HUES64 (cell line): ENCODE measurements around the gene GADL1.

Experiments
- H3K27ac ChIP-seq: 2 replicates; pipeline ENCODE4 v1.7.0; 2013; ENCODE audit warnings: low read depth, low read length, inconsistent platforms
- H3K27me3 ChIP-seq: 2 replicates; pipeline ENCODE4 v1.6.1; 2013; ENCODE audit warnings: mild to moderate bottlenecking, low read length; ENCODE audit not compliant: insufficient read depth
- H3K36me3 ChIP-seq: 2 replicates; pipeline ENCODE4 v1.6.1; 2013; ENCODE audit warnings: mild to moderate bottlenecking, low read length; ENCODE audit not compliant: insufficient read depth
- H3K4me1 ChIP-seq: 2 replicates; pipeline ENCODE4 v1.6.1; 2013; ENCODE audit warnings: mild to moderate bottlenecking, low read length, moderate library complexity; ENCODE audit not compliant: insufficient read depth
- H3K4me3 ChIP-seq: 2 replicates; pipeline ENCODE4 v1.5.1; 2013; ENCODE audit warnings: mild to moderate bottlenecking, low read length, moderate library complexity
- H3K9ac ChIP-seq: 2 replicates; pipeline ENCODE4 v1.6.1; 2013; ENCODE audit warnings: mild to moderate bottlenecking, low read depth, low read length
- H3K9me3 ChIP-seq: 2 replicates; pipeline ENCODE4 v1.6.1; 2013; ENCODE audit warnings: low read depth, low read length; ENCODE audit not compliant: insufficient read depth
- WGBS: fragments of 150-250, 120-280 bp; methylation state at CpG from one replicate; pipeline ENCODE4 v1.1.7; 2013; ENCODE audit warnings: missing lambda C conversion rate; 5-methylcytosine and 5-hydroxymethylcytosine counted together

The GADL1 gene

GRCh38 chr3:30702828-30703397, 191.5 kb downstream of the GADL1 start:
- Histone ChIP-seq H3K9ac (no peak overlapping the region), H3K9me3 (peaks cover 19% of the 10 kb centered on the region), H3K27ac (no peak overlapping the region), H3K4me1 (peaks cover 9% of the 10 kb centered on the region; the same call in 1 of the 2 replicates), H3K27me3 (no peaks in the 10 kb centered on the region), H3K4me3 (no peak overlapping the region), H3K36me3 (no peaks in the 10 kb centered on the region)
- 93% methylated on average over 2 of the region's 2 CpGs for WGBS

GRCh38 chr3:30702038-30702827, 192.2 kb downstream of the GADL1 start:
- no peak overlapping the region for H3K4me3 ChIP-seq
- peaks cover 9% of the 10 kb centered on the region; the same call in 1 of the 2 replicates for H3K4me1 ChIP-seq
- no peak overlapping the region for H3K27ac ChIP-seq
- H3K9me3 ChIP-seq, result peaks cover 19% of the 10 kb centered on the region
- no peaks in the 10 kb centered on the region for H3K27me3 ChIP-seq
- no peak overlapping the region for H3K9ac ChIP-seq
- H3K36me3 ChIP-seq, result no peaks in the 10 kb centered on the region

GRCh38 chr3:30700702-30701321, 193.6 kb downstream of the GADL1 start:
- Histone ChIP-seq H3K9ac (no peak overlapping the region), H3K9me3 (peaks cover 13% of the 10 kb centered on the region), H3K4me3 (no peak overlapping the region), H3K27ac (no peak overlapping the region), H3K36me3 (no peaks in the 10 kb centered on the region), H3K4me1 (peaks cover 17% of the 10 kb centered on the region), H3K27me3 (no peaks in the 10 kb centered on the region)
- 95% methylated on average over 3 of the region's 3 CpGs for WGBS

GRCh38 chr3:30699927-30700326, 194.5 kb downstream of the GADL1 start:
- Histone ChIP-seq H3K4me1 (peaks cover 22% of the 10 kb centered on the region), H3K27me3 (no peaks in the 10 kb centered on the region), H3K9ac (no peak overlapping the region), H3K4me3 (no peak overlapping the region), H3K36me3 (peaks cover 2% of the 10 kb centered on the region; the same call in 1 of the 2 replicates), H3K9me3 (peaks cover 13% of the 10 kb centered on the region), H3K27ac (no peak overlapping the region)
- 94% methylated on average over 4 of the region's 4 CpGs for WGBS

GRCh38 chr3:30698549-30698948, 195.9 kb downstream of the GADL1 start:
- Histone ChIP-seq H3K9me3 (peaks cover 12% of the 10 kb centered on the region), H3K27ac (no peak overlapping the region), H3K9ac (no peak overlapping the region), H3K4me1 (peaks cover 18% of the 10 kb centered on the region), H3K4me3 (no peak overlapping the region), H3K36me3 (peaks cover 7% of the 10 kb centered on the region; the same call in 1 of the 2 replicates), H3K27me3 (no peaks in the 10 kb centered on the region)
- WGBS, result 56% methylated on average over 2 of the region's 2 CpGs

GRCh38 chr3:30696896-30697295, 197.6 kb downstream of the GADL1 start:
- Histone ChIP-seq H3K27me3 (no peaks in the 10 kb centered on the region), H3K9me3 (0 out of 2 replicates have a peak, but pooled peaks cover 2% of the 10 kb centered on the region), H3K36me3 (peaks cover 19% of the 10 kb centered on the region), H3K4me1 (peaks cover 25% of the 10 kb centered on the region), H3K4me3 (no peak overlapping the region), H3K9ac (no peak overlapping the region), H3K27ac (no peak overlapping the region)
- WGBS, result 97% methylated on average over 2 of the region's 2 CpGs

GRCh38 chr3:30696403-30696819, 198.1 kb downstream of the GADL1 start:
- Histone ChIP-seq H3K4me3 (no peak overlapping the region), H3K4me1 (peaks cover 25% of the 10 kb centered on the region), H3K9me3 (no peaks in the 10 kb centered on the region), H3K36me3 (peaks cover 22% of the 10 kb centered on the region), H3K27me3 (no peaks in the 10 kb centered on the region), H3K9ac (no peak overlapping the region), H3K27ac (peak overlapping the region; percentile 9; the same call in 1 of the 2 replicates)
- 78% methylated on average over 3 of the region's 3 CpGs for WGBS

- no peaks in the 10 kb centered on the region for H3K9me3 ChIP-seq
- H3K36me3 ChIP-seq, result peaks cover 31% of the 10 kb centered on the region
- peaks cover 25% of the 10 kb centered on the region for H3K4me1 ChIP-seq
- H3K27me3 ChIP-seq, result no peaks in the 10 kb centered on the region
- peak overlapping the region; percentile 75; the same call in 1 of the 2 replicates for H3K27ac ChIP-seq
- WGBS, result 89% methylated on average over 6 of the region's 6 CpGs
- no peak overlapping the region for H3K9ac ChIP-seq
- no peak overlapping the region for H3K4me3 ChIP-seq
Measured at GRCh38 chr3:30695302-30696061, 199.0 kb downstream of the GADL1 start.

- Histone ChIP-seq H3K9ac (no peak overlapping the region), H3K4me3 (no peak overlapping the region), H3K27ac (peak overlapping the region; percentile 75), H3K27me3 (no peaks in the 10 kb centered on the region), H3K36me3 (peaks cover 39% of the 10 kb centered on the region), H3K4me1 (peaks cover 31% of the 10 kb centered on the region), H3K9me3 (no peaks in the 10 kb centered on the region)
- 96% methylated on average over 3 of the region's 3 CpGs for WGBS
Measured at GRCh38 chr3:30694668-30695067, 199.8 kb downstream of the GADL1 start.

GRCh38 chr3:30694148-30694547, 200.3 kb downstream of the GADL1 start:
- H3K36me3 ChIP-seq, result peaks cover 45% of the 10 kb centered on the region
- 72% methylated on average over 3 of the region's 3 CpGs for WGBS
- no peaks in the 10 kb centered on the region for H3K9me3 ChIP-seq
- H3K27ac ChIP-seq, result no peak overlapping the region
- H3K4me1 ChIP-seq, result peaks cover 31% of the 10 kb centered on the region
- no peaks in the 10 kb centered on the region for H3K27me3 ChIP-seq
- H3K4me3 ChIP-seq, result no peak overlapping the region
- H3K9ac ChIP-seq, result no peak overlapping the region
